GM12878 (cell line): ENCODE data around the gene LAMC3.

Experiments used
- BCL3 ChIP-seq: IDR thresholded peaks from 2 replicates; pipeline ENCODE4 v1.6.1; 2011; ENCODE audit warnings: borderline replicate concordance, low read depth, mild to moderate bottlenecking, moderate library complexity, low read length; ENCODE audit not compliant: insufficient read depth, poor library complexity, severe bottlenecking
- CBX5 ChIP-seq: sonication (generic); IDR thresholded peaks from 2 replicates; pipeline ENCODE4 v1.6.1; 2016; ENCODE audit warnings: low read depth, moderate library complexity, mild to moderate bottlenecking, inconsistent platforms
- CTCF ChIP-seq, 3 experiments: IDR thresholded peaks in 2 of 3; conservative IDR thresholded peaks in 1 of 3; 2 replicates each; pipeline ENCODE4 v1.5.1; 2011; ENCODE audit warnings: low read depth in 3 of 3, low read length in 3 of 3, mild to moderate bottlenecking in 3 of 3, control low read depth in 2 of 3, moderate library complexity in 2 of 3, inconsistent platforms in 1 of 3, mixed read lengths in 1 of 3; ENCODE audit not compliant: control insufficient read depth in 2 of 3, insufficient read depth in 1 of 3; ENCODE audit errors: extremely low read depth in 1 of 3
- NR2F1 ChIP-seq: fragments of 450-650 bp; conservative IDR thresholded peaks from 2 replicates; pipeline ENCODE4 v1.6.1; 2017; ENCODE audit warnings: mild to moderate bottlenecking
- RAD21 ChIP-seq: IDR thresholded peaks from 2 replicates; pipeline ENCODE4 v1.6.1; 2011; ENCODE audit warnings: mild to moderate bottlenecking, low read depth, low read length, moderate library complexity; ENCODE audit not compliant: insufficient read depth
- REST ChIP-seq: IDR thresholded peaks from 2 replicates; pipeline ENCODE4 v1.6.1; 2012; ENCODE audit warnings: mild to moderate bottlenecking, low read depth, low read length
- YY1 ChIP-seq: IDR thresholded peaks from 2 replicates; pipeline ENCODE4 v1.6.1; 2011; ENCODE audit warnings: low read depth, mild to moderate bottlenecking, low read length

- TF ChIP-seq NR2F1 (no peak), BCL3 (no peak), CBX5 (no peak), CTCF (IDR thresholded peaks at IDR 0.05 in 2 of 3, conservative IDR thresholded peaks at IDR 0.05 in 1 of 3; ENCODE audit: control insufficient read depth in 2 of 3, extremely low read depth in 1 of 3, insufficient read depth in 1 of 3, low read depth in 3 of 3, low read length in 3 of 3) (no peak), RAD21 (no peak), REST (no peak), YY1 (no peak)
These were observed 19.1 kb upstream of the LAMC3 start for GRCh38 chr9:130989891-130990290.
